Hepatocyte (in vitro differentiated cells): ENCODE data around the gene SPATA31C2. TPM values are rescaled to one million over a fixed set of nuclear protein-coding genes. Genes with fewer than 3 reads are reported as not detected.

Experiments used
- DNase-seq: peaks from one replicate; pipeline ENCODE4 v3.0.0-alpha.2; 2016; ENCODE audit warnings: low spot score
- H2AFZ ChIP-seq: fragments of 200-600 bp; sonication (generic); 2 replicates; pipeline ENCODE4 v1.6.0; 2016; ENCODE audit warnings: antibody characterized with exemption, mild to moderate bottlenecking
- H3K27ac ChIP-seq: fragments of 200-600 bp; sonication (generic); 2 replicates; pipeline ENCODE4 v1.5.1; 2016; ENCODE audit warnings: mild to moderate bottlenecking
- H3K27me3 ChIP-seq: fragments of 200-600 bp; sonication (generic); 2 replicates; pipeline ENCODE4 v1.6.1; 2016
- H3K36me3 ChIP-seq: fragments of 200-600 bp; sonication (generic); replicated peaks from 2 replicates; pipeline ENCODE4 v1.5.1; 2016; ENCODE audit warnings: low read depth; ENCODE audit not compliant: insufficient read depth
- H3K4me1 ChIP-seq: fragments of 200-600 bp; sonication (generic); 2 replicates; pipeline ENCODE4 v1.5.1; 2016; ENCODE audit warnings: mild to moderate bottlenecking, moderate library complexity; ENCODE audit not compliant: insufficient read depth
- H3K4me2 ChIP-seq: fragments of 200-600 bp; sonication (generic); 2 replicates; pipeline ENCODE4 v1.6.0; 2016
- H3K4me3 ChIP-seq: fragments of 200-600 bp; sonication (generic); 2 replicates; pipeline ENCODE4 v1.5.1; 2016; ENCODE audit warnings: mild to moderate bottlenecking
- H3K79me2 ChIP-seq: fragments of 200-600 bp; sonication (generic); 2 replicates; pipeline ENCODE4 v1.6.0; 2017; ENCODE audit warnings: mild to moderate bottlenecking
- H3K9me2 ChIP-seq: fragments of 200-600 bp; sonication (generic); replicated peaks from 2 replicates; pipeline ENCODE4 v1.6.0; 2017; ENCODE audit warnings: mild to moderate bottlenecking; ENCODE audit not compliant: insufficient read depth
- H3K9me3 ChIP-seq: fragments of 200-600 bp; sonication (generic); 2 replicates; pipeline ENCODE4 v1.5.1; 2016; ENCODE audit warnings: low read depth, mild to moderate bottlenecking
- H4K20me1 ChIP-seq: fragments of 200-600 bp; sonication (generic); 2 replicates; pipeline ENCODE4 v1.6.0; 2016; ENCODE audit warnings: mild to moderate bottlenecking; ENCODE audit not compliant: insufficient read depth, poor library complexity, severe bottlenecking
- CTCF ChIP-seq: fragments of 200-600 bp; sonication (generic); IDR thresholded peaks from 2 replicates; pipeline ENCODE4 v1.5.1; 2016; ENCODE audit warnings: antibody characterized with exemption, mild to moderate bottlenecking; ENCODE audit not compliant: poor library complexity
- EZH2 ChIP-seq: fragments of 200-600 bp; sonication (generic); IDR thresholded peaks from 2 replicates; pipeline ENCODE4 v1.6.1; 2016; ENCODE audit warnings: antibody characterized with exemption, mild to moderate bottlenecking, borderline replicate concordance
- EZH2phosphoT487 ChIP-seq: fragments of 200-600 bp; sonication (generic); IDR thresholded peaks from one replicate; pipeline ENCODE4 v1.6.1; 2018; ENCODE audit warnings: antibody characterized with exemption, mild to moderate bottlenecking, low read depth, moderate library complexity; ENCODE audit not compliant: unreplicated experiment, severe bottlenecking
- WGBS: methylation state at CpG from one replicate; pipeline ENCODE4 v1.1.6; 2016; ENCODE audit warnings: low lambda C conversion rate; ENCODE audit errors: missing lambda C conversion rate; 5-methylcytosine and 5-hydroxymethylcytosine counted together
- polyA plus RNA-seq: library from polyadenylated mRNA; unstranded; fragments of >200 nt; fragmentation: Nextera tagmentation; extraction: Ambion mirVana; gene quantifications from 2 replicates; pipeline ENCODE4 v1.2.1, GENCODE V29; 2016
- total RNA-seq: library from RNA; depleted of rRNA; stranded (reverse); fragments of >200 nt; gene quantifications from 2 replicates; pipeline ENCODE4 v1.2.3, GENCODE V29; 2014

The SPATA31C2 gene
- total and polyA plus RNA-seq, 2 experiments from 2014 or later = not detected

GRCh38 chr9:88108779-88109178 is 29.5 kb downstream of the SPATA31C2 start:
- Histone ChIP-seq H3K4me1 (no peaks in the 10 kb centered on the region), H3K27ac (no peak overlapping the region), H3K27me3 (no peaks in the 10 kb centered on the region), H2AFZ (no peak overlapping the region), H4K20me1 (no peaks in the 10 kb centered on the region), H3K9me3 (no peaks in the 10 kb centered on the region), H3K9me2 (no peaks in the 10 kb centered on the region), H3K36me3 (no peaks in the 10 kb centered on the region), H3K79me2 (no peaks in the 10 kb centered on the region), H3K4me2 (no peak overlapping the region), H3K4me3 (no peak overlapping the region)
- DNase-seq = no peak
- WGBS = 87% methylated on average over 4 of the region's 4 CpGs
- TF ChIP-seq EZH2 (no peak), EZH2phosphoT487 (no peak), CTCF (no peak)

DNA sequence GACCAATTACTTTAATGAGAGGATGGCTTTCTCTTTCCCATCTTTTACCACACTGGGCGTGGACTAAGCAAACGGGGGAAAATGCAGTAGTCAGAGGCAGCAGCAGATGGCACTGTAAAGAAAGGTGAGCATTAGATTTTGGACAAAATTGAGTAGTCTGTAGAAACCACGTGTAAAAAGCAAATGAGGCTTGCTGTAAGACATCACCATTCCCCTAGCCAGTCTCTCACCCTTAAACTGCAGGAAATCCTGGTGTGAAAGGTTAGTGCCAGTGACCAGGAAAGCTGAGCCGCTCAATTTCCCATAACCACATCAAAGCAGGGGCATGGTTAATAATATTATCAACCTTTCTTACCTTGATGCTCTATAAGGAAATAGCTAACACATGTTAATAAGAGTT is 31.8 kb downstream of the SPATA31C2 start:
- no peak for TF ChIP-seq EZH2
- peak; percentile 69 for TF ChIP-seq CTCF
- peak; percentile 59 for DNase-seq
- no peak overlapping the region for H3K27ac ChIP-seq
- H3K4me1 ChIP-seq = no peaks in the 10 kb centered on the region
- no peaks in the 10 kb centered on the region for H3K9me3 ChIP-seq
- H2AFZ ChIP-seq = no peak overlapping the region
- no peaks in the 10 kb centered on the region for H3K27me3 ChIP-seq
- no peaks in the 10 kb centered on the region for H3K79me2 ChIP-seq
- H4K20me1 ChIP-seq = no peaks in the 10 kb centered on the region
- H3K4me2 ChIP-seq = no peak overlapping the region
- no peak overlapping the region for H3K4me3 ChIP-seq
- no peaks in the 10 kb centered on the region for H3K9me2 ChIP-seq
- H3K36me3 ChIP-seq = no peaks in the 10 kb centered on the region
- WGBS = 31% methylated on average over 4 of the region's 4 CpGs

GRCh38 chr9:88092797-88093331 is 45.4 kb downstream of the SPATA31C2 start:
- Histone ChIP-seq H3K4me3 (no peak overlapping the region), H4K20me1 (no peaks in the 10 kb centered on the region), H3K79me2 (no peaks in the 10 kb centered on the region), H3K36me3 (no peaks in the 10 kb centered on the region), H3K9me3 (no peaks in the 10 kb centered on the region), H3K4me2 (peak overlapping the region; percentile 48), H2AFZ (peak overlapping the region; percentile 32), H3K27ac (peak overlapping the region; percentile 73), H3K9me2 (no peaks in the 10 kb centered on the region), H3K27me3 (no peaks in the 10 kb centered on the region), H3K4me1 (peaks cover 10% of the 10 kb centered on the region)
- TF ChIP-seq EZH2 (no peak), EZH2phosphoT487 (no peak), CTCF (no peak)
- peak; percentile 50 for DNase-seq
- 46% methylated on average over 10 of the region's 10 CpGs for WGBS

- no peaks in the 10 kb centered on the region for H3K27me3 ChIP-seq
- H2AFZ ChIP-seq = no peak overlapping the region
- no peak overlapping the region for H3K27ac ChIP-seq
- no peaks in the 10 kb centered on the region for H4K20me1 ChIP-seq
- peak overlapping the region; percentile 9 for H3K4me2 ChIP-seq
- H3K79me2 ChIP-seq = no peaks in the 10 kb centered on the region
- H3K4me3 ChIP-seq = no peak overlapping the region
- TF ChIP-seq EZH2 (no peak), CTCF (no peak), EZH2phosphoT487 (no peak)
- no peaks in the 10 kb centered on the region for H3K9me2 ChIP-seq
- no peaks in the 10 kb centered on the region for H3K9me3 ChIP-seq
- H3K36me3 ChIP-seq = no peaks in the 10 kb centered on the region
- 21% methylated on average over 4 of the region's 4 CpGs for WGBS
- peaks cover 10% of the 10 kb centered on the region for H3K4me1 ChIP-seq
- DNase-seq = peak; percentile 67
Measured at GRCh38 chr9:88090151-88090581, 48.1 kb downstream of the SPATA31C2 start.
